SK-N-SH treated with all-trans-retinoic acid at 6 μM for 48 hours (cell line): ENCODE results near the gene RAB35.

Experiments used
- ATAC-seq: fragments of 200-7000 bp; cut with Tn5 transposase; 3 replicates; pipeline ENCODE4 v1.9.1; 2020; ENCODE audit warnings: mild to moderate bottlenecking, moderate library complexity
- ARNTL ChIP-seq: fragments of 450-650 bp; formaldehyde crosslinking; IDR thresholded peaks from 2 replicates; pipeline ENCODE4 v1.5.0; 2020; ENCODE audit warnings: low read depth, mild to moderate bottlenecking, moderate library complexity, borderline replicate concordance
- BACH2 ChIP-seq: fragments of 250-450 bp; sonication (Bioruptor Pico); IDR thresholded peaks from 2 replicates; pipeline ENCODE4 v1.9.0; 2021; ENCODE audit warnings: mild to moderate bottlenecking, borderline replicate concordance
- CREB5 ChIP-seq: fragments of 250-450 bp; sonication (Bioruptor Pico); IDR thresholded peaks from 2 replicates; pipeline ENCODE4 v1.5.1; 2020; ENCODE audit warnings: low read depth, mild to moderate bottlenecking, moderate library complexity
- CSDC2 ChIP-seq: fragments of 250-450 bp; sonication (Bioruptor Pico); IDR thresholded peaks from 2 replicates; pipeline ENCODE4 v1.5.0; 2020; ENCODE audit warnings: mild to moderate bottlenecking, moderate library complexity
- CSRNP3 ChIP-seq: fragments of 250-450 bp; sonication (Bioruptor Pico); IDR thresholded peaks from 2 replicates; pipeline ENCODE4 v1.5.1; 2021; ENCODE audit warnings: mild to moderate bottlenecking, moderate library complexity
- ESRRG ChIP-seq: fragments of 250-450 bp; sonication (Bioruptor Pico); IDR thresholded peaks from 2 replicates; pipeline ENCODE4 v1.6.1; 2021; ENCODE audit warnings: mild to moderate bottlenecking
- GLIS3 ChIP-seq: fragments of 250-450 bp; sonication (Bioruptor Pico); IDR thresholded peaks from 2 replicates; pipeline ENCODE4 v1.5.0; 2020; ENCODE audit warnings: mild to moderate bottlenecking, moderate library complexity
- ISL1 ChIP-seq: fragments of 250-450 bp; sonication (Bioruptor Pico); IDR thresholded peaks from 2 replicates; pipeline ENCODE4 v2.1.2; 2022; ENCODE audit warnings: mild to moderate bottlenecking, moderate library complexity
- OSR1 ChIP-seq: fragments of 250-450 bp; sonication (Bioruptor Pico); IDR thresholded peaks from 2 replicates; pipeline ENCODE4 v1.8.0; 2022; ENCODE audit warnings: moderate library complexity, mild to moderate bottlenecking, inconsistent platforms
- PATZ1 ChIP-seq: fragments of 250-450 bp; sonication (Bioruptor Pico); IDR thresholded peaks from 2 replicates; pipeline ENCODE4 v1.8.0; 2020; ENCODE audit warnings: mild to moderate bottlenecking, moderate library complexity, borderline replicate concordance
- POU6F1 ChIP-seq: fragments of 250-450 bp; sonication (Bioruptor Pico); IDR thresholded peaks from 2 replicates; pipeline ENCODE4 v1.8.0; 2021; ENCODE audit warnings: low read depth, mild to moderate bottlenecking, moderate library complexity, borderline replicate concordance
- PPARA ChIP-seq: fragments of 250-450 bp; sonication (Bioruptor Pico); IDR thresholded peaks from 2 replicates; pipeline ENCODE4 v1.5.0; 2020; ENCODE audit warnings: mild to moderate bottlenecking, borderline replicate concordance
- RARB ChIP-seq: fragments of 250-450 bp; sonication (Bioruptor Pico); IDR thresholded peaks from 2 replicates; pipeline ENCODE4 v1.8.0; 2021; ENCODE audit warnings: mild to moderate bottlenecking, moderate library complexity
- SNAI2 ChIP-seq: fragments of 250-450 bp; sonication (Bioruptor Pico); IDR thresholded peaks from 2 replicates; pipeline ENCODE4 v1.5.0; 2020; ENCODE audit warnings: mild to moderate bottlenecking, moderate library complexity
- TCF4 ChIP-seq: fragments of 250-450 bp; sonication (Bioruptor Pico); IDR thresholded peaks from 2 replicates; pipeline ENCODE4 v1.8.0; 2021; ENCODE audit warnings: mild to moderate bottlenecking, moderate library complexity, borderline replicate concordance
- TOX ChIP-seq: fragments of 250-450 bp; sonication (Bioruptor Pico); IDR thresholded peaks from 2 replicates; pipeline ENCODE4 v1.8.0; 2021; ENCODE audit warnings: mild to moderate bottlenecking, moderate library complexity, borderline replicate concordance
- ZC3H10 ChIP-seq: fragments of 250-450 bp; sonication (Bioruptor Pico); IDR thresholded peaks from 2 replicates; pipeline ENCODE4 v1.5.1; 2021; ENCODE audit warnings: mild to moderate bottlenecking, moderate library complexity
- ZFP3 ChIP-seq: fragments of 250-450 bp; sonication (Bioruptor Pico); IDR thresholded peaks from 2 replicates; pipeline ENCODE4 v1.5.0; 2020; ENCODE audit warnings: mild to moderate bottlenecking, moderate library complexity
- ZFP30 ChIP-seq: fragments of 450-650 bp; formaldehyde crosslinking; IDR thresholded peaks from 2 replicates; pipeline ENCODE4 v1.5.0; 2022; ENCODE audit warnings: mild to moderate bottlenecking, moderate library complexity
- ZNF565 ChIP-seq: fragments of 450-650 bp; formaldehyde crosslinking; conservative IDR thresholded peaks from 2 replicates; pipeline ENCODE4 v1.5.0; 2020; ENCODE audit warnings: low read depth, mild to moderate bottlenecking, moderate library complexity
- ZNF8 ChIP-seq: fragments of 450-650 bp; formaldehyde crosslinking; IDR thresholded peaks from 2 replicates; pipeline ENCODE4 v1.5.0; 2020; ENCODE audit warnings: mild to moderate bottlenecking, moderate library complexity

The RAB35 gene

GRCh38 chr12:120085920-120086645 is 30.5 kb downstream of the RAB35 start:
- no peak for ATAC-seq
- TF ChIP-seq ZFP3 (CRISPR knock-in tag) (no peak), ZNF565 (CRISPR knock-in tag) (no peak), OSR1 (no peak), PATZ1 (CRISPR knock-in tag) (no peak), TOX (no peak), TCF4 (CRISPR knock-in tag) (no peak), PPARA (no peak), ISL1 (CRISPR knock-in tag) (no peak), ZNF8 (no peak), ZC3H10 (CRISPR knock-in tag) (no peak), RARB (no peak), ESRRG (CRISPR knock-in tag) (no peak), ZFP30 (CRISPR knock-in tag) (no peak), CREB5 (CRISPR knock-in tag) (no peak)
- TF ChIP-seq, all 23 proteins: peak for 0

GRCh38 chr12:120081641-120082040 is 34.9 kb downstream of the RAB35 start:
- ATAC-seq = no peak
- no peak for TF ChIP-seq ARNTL (CRISPR knock-in tag)
- TF ChIP-seq ZNF8 = no peak
- TF ChIP-seq TCF4 (CRISPR knock-in tag) = no peak
- TF ChIP-seq PPARA = no peak
- TF ChIP-seq ZC3H10 (CRISPR knock-in tag) = no peak
- no peak for TF ChIP-seq ISL1 (CRISPR knock-in tag)
- TF ChIP-seq BACH2 (CRISPR knock-in tag) = no peak
- TF ChIP-seq SNAI2 (CRISPR knock-in tag) = no peak
- TF ChIP-seq CREB5 (CRISPR knock-in tag) = no peak
- no peak for TF ChIP-seq CSDC2 (CRISPR knock-in tag)
- TF ChIP-seq ZFP30 (CRISPR knock-in tag) = no peak
- TF ChIP-seq ESRRG (CRISPR knock-in tag) = no peak
- no peak for TF ChIP-seq ZFP3 (CRISPR knock-in tag)
- TF ChIP-seq PATZ1 (CRISPR knock-in tag) = no peak
- no peak for TF ChIP-seq OSR1
- TF ChIP-seq GLIS3 (CRISPR knock-in tag) = no peak
- TF ChIP-seq POU6F1 = no peak
- no peak for TF ChIP-seq CSRNP3 (CRISPR knock-in tag)
- TF ChIP-seq TOX = no peak
